Measurements from ENCODE around the gene INTS15. TPM values are rescaled to one million over a fixed set of nuclear protein-coding genes. Genes with fewer than 3 reads are reported as not detected.

The INTS15 gene
- total RNA-seq, 1 donor from 2014 or later: 18.6 TPM

DNA sequence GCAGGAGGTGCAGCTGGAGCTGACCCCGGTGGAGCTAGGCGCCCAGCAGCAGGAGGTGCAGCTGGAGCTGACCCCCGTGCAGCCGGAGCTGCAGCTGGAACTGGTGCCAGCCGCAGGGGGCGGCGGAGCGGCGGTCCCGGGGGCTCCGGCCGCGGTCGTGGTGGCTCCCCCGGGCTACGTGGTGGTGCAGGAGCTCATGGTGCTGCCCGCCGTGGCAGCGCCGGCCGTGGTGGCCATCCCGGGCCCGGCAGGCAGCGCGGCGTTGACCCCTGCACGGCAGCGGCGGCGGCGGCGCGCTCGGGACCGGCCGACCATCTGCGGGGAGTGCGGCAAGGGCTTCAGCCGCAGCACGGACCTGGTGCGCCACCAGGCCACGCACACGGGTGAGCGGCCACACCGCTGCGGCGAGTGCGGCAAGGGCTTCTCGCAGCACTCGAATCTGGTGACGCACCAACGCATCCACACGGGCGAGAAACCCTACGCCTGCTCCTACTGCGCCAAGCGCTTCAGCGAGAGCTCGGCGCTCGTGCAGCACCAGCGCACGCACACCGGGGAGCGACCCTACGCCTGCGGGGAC lies 32.4 kb downstream of the INTS15 start:
- FAIRE-seq (no peak), DNase-seq (ENCODE audit: low read depth) (no peak)
- H4K20me1 ChIP-seq (ENCODE audit: insufficient read depth, low read length): no peaks in the 10 kb centered on the region
- no peak overlapping the region for H3K27ac Mint-ChIP-seq (ENCODE audit: unreplicated experiment)
- H3K4me3 Mint-ChIP-seq (ENCODE audit: unreplicated experiment): no peak overlapping the region
- no peak overlapping the region for H3K4me2 ChIP-seq (ENCODE audit: low read length)
- H3K4me3 ChIP-seq (ENCODE audit: insufficient read depth, low read depth, low read length): no peak overlapping the region
- H3K36me3 ChIP-seq (ENCODE audit: insufficient read depth, low read length): no peaks in the 10 kb centered on the region
- no peak overlapping the region for H3K27ac ChIP-seq (ENCODE audit: low read depth, low read length)
- no peaks in the 10 kb centered on the region for H3K27me3 ChIP-seq (ENCODE audit: insufficient read depth, low read length)
- H3K9ac ChIP-seq (ENCODE audit: low read length): no peak overlapping the region
- no peak for TF ChIP-seq CTCF (IDR thresholded peaks at IDR 0.05; ENCODE audit: insufficient read depth, low read depth, low read length)
- TF ChIP-seq EZH2 (IDR thresholded peaks at IDR 0.05; ENCODE audit: insufficient read depth, low read length): no peak
- H3K9me3 ChIP-seq (ENCODE audit: insufficient read depth, low read depth, low read length): no peaks in the 10 kb centered on the region
- no peak overlapping the region for H2AFZ ChIP-seq (ENCODE audit: low read depth, low read length)
- H3K36me3 Mint-ChIP-seq (ENCODE audit: low read depth, unreplicated experiment): peaks cover 11% of the 10 kb centered on the region
- H3K4me1 ChIP-seq (ENCODE audit: insufficient read depth, low read length): no peaks in the 10 kb centered on the region
- H3K9me3 Mint-ChIP-seq (ENCODE audit: unreplicated experiment): no peaks in the 10 kb centered on the region
- H3K79me2 ChIP-seq (ENCODE audit: insufficient read depth, low read length): no peaks in the 10 kb centered on the region
- H3K4me1 Mint-ChIP-seq (ENCODE audit: low read depth, unreplicated experiment): no peaks in the 10 kb centered on the region
- peaks cover 13% of the 10 kb centered on the region for H3K27me3 Mint-ChIP-seq (ENCODE audit: low read depth, unreplicated experiment)

GRCh38 chr7:6623589-6624245 lies 33.9 kb downstream of the INTS15 start:
- Histone ChIP-seq H2AFZ (ENCODE audit: low read depth, low read length) (no peak overlapping the region), H3K9me3 (ENCODE audit: insufficient read depth, low read depth, low read length) (no peaks in the 10 kb centered on the region), H3K4me1 (ENCODE audit: insufficient read depth, low read length) (no peaks in the 10 kb centered on the region), H3K79me2 (ENCODE audit: insufficient read depth, low read length) (no peaks in the 10 kb centered on the region), H3K9ac (ENCODE audit: low read length) (no peak overlapping the region), H3K4me3 (ENCODE audit: insufficient read depth, low read depth, low read length) (no peak overlapping the region), H3K36me3 (ENCODE audit: insufficient read depth, low read length) (no peaks in the 10 kb centered on the region), H3K27me3 (ENCODE audit: insufficient read depth, low read length) (no peaks in the 10 kb centered on the region), H3K4me2 (ENCODE audit: low read length) (no peak overlapping the region), H4K20me1 (ENCODE audit: insufficient read depth, low read length) (no peaks in the 10 kb centered on the region), H3K27ac (ENCODE audit: low read depth, low read length) (no peak overlapping the region)
- FAIRE-seq (no peak), DNase-seq (ENCODE audit: low read depth) (no peak)
- Mint-ChIP-seq H3K27me3 (ENCODE audit: low read depth, unreplicated experiment) (peaks cover 9% of the 10 kb centered on the region), H3K9me3 (ENCODE audit: unreplicated experiment) (no peaks in the 10 kb centered on the region), H3K27ac (ENCODE audit: unreplicated experiment) (no peak overlapping the region), H3K4me3 (ENCODE audit: unreplicated experiment) (no peak overlapping the region), H3K36me3 (ENCODE audit: low read depth, unreplicated experiment) (peaks cover 11% of the 10 kb centered on the region), H3K4me1 (ENCODE audit: low read depth, unreplicated experiment) (no peaks in the 10 kb centered on the region)
- no peak for TF ChIP-seq EZH2 (IDR thresholded peaks at IDR 0.05; ENCODE audit: insufficient read depth, low read length)
- TF ChIP-seq CTCF (IDR thresholded peaks at IDR 0.05; ENCODE audit: insufficient read depth, low read depth, low read length): no peak

DNA sequence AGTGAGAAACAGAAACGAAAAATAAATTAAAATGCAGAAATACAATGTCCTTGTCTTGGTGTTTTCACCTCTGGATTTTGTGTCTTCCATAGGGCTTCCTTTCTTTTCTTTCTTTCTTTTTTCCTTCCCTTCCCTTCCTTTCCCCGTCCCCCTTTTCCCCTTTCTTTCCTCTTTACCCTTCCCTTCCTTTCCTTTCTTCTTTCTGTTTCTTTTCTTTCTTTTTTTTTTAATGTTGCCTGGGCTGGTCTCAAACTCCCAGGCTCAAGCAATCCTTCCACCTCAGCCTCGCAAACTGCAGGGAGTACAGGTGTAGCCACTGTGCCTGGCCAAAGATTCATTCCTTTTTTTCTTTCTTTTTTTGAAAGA lies 34.4 kb downstream of the INTS15 start:
- H3K79me2 ChIP-seq (ENCODE audit: insufficient read depth, low read length): no peaks in the 10 kb centered on the region
- no peak overlapping the region for H3K4me2 ChIP-seq (ENCODE audit: low read length)
- no peaks in the 10 kb centered on the region for H3K4me1 ChIP-seq (ENCODE audit: insufficient read depth, low read length)
- FAIRE-seq (no peak), DNase-seq (ENCODE audit: low read depth) (no peak)
- TF ChIP-seq EZH2 (IDR thresholded peaks at IDR 0.05; ENCODE audit: insufficient read depth, low read length) (no peak), CTCF (IDR thresholded peaks at IDR 0.05; ENCODE audit: insufficient read depth, low read depth, low read length) (no peak)
- no peak overlapping the region for H3K9ac ChIP-seq (ENCODE audit: low read length)
- Mint-ChIP-seq H3K9me3 (ENCODE audit: unreplicated experiment) (no peaks in the 10 kb centered on the region), H3K27me3 (ENCODE audit: low read depth, unreplicated experiment) (peaks cover 9% of the 10 kb centered on the region), H3K27ac (ENCODE audit: unreplicated experiment) (no peak overlapping the region), H3K36me3 (ENCODE audit: low read depth, unreplicated experiment) (peaks cover 11% of the 10 kb centered on the region), H3K4me3 (ENCODE audit: unreplicated experiment) (no peak overlapping the region), H3K4me1 (ENCODE audit: low read depth, unreplicated experiment) (no peaks in the 10 kb centered on the region)
- no peak overlapping the region for H3K4me3 ChIP-seq (ENCODE audit: insufficient read depth, low read depth, low read length)
- H3K36me3 ChIP-seq (ENCODE audit: insufficient read depth, low read length): no peaks in the 10 kb centered on the region
- H4K20me1 ChIP-seq (ENCODE audit: insufficient read depth, low read length): no peaks in the 10 kb centered on the region
- no peaks in the 10 kb centered on the region for H3K9me3 ChIP-seq (ENCODE audit: insufficient read depth, low read depth, low read length)
- H3K27me3 ChIP-seq (ENCODE audit: insufficient read depth, low read length): no peaks in the 10 kb centered on the region
- no peak overlapping the region for H2AFZ ChIP-seq (ENCODE audit: low read depth, low read length)
- H3K27ac ChIP-seq (ENCODE audit: low read depth, low read length): no peak overlapping the region

Data from astrocyte (in vitro differentiated cells and primary cell).